Stimulated activated CD8-positive, alpha-beta memory T cell treated with anti-CD3 and anti-CD28 coated beads, Interleukin-2, amount 100 ng/mL, for 1 hour (primary cell): ENCODE results near the gene DDX24.

ENCODE experiments used
- DNase-seq, 2 donors: peaks; one replicate each; pipeline ENCODE4 v3.0.0-alpha.2; 2020; ENCODE audit warnings: low read depth in 2 of 2

The DDX24 gene

GRCh38 chr14:94115058-94115591, 34.1 kb upstream of the DDX24 start:
- DNase-seq: no peak

DNA sequence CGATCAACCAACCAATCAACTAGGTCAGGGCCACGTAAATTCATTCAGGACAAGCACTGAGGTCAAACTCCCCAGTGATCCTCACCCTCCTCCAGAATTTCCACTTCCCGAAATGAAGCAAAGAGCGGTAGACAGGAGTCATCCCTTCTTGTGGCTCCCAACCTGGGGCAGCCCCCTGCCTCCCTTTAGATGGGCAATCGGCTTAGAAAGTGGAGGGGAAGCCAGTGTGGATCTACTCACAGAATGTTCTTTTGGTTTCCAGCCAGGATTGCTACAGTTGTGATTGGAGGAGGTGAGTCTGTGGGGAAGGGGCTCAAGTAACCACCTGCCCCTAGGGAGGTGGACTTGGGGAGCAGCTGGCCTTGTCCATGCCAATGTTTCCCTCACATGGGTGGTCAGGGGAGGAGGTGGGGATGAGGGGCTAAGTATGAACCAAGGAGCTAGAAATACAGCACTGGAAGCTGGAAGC, 33.6 kb upstream of the DDX24 start:
- no peak for DNase-seq

DNA sequence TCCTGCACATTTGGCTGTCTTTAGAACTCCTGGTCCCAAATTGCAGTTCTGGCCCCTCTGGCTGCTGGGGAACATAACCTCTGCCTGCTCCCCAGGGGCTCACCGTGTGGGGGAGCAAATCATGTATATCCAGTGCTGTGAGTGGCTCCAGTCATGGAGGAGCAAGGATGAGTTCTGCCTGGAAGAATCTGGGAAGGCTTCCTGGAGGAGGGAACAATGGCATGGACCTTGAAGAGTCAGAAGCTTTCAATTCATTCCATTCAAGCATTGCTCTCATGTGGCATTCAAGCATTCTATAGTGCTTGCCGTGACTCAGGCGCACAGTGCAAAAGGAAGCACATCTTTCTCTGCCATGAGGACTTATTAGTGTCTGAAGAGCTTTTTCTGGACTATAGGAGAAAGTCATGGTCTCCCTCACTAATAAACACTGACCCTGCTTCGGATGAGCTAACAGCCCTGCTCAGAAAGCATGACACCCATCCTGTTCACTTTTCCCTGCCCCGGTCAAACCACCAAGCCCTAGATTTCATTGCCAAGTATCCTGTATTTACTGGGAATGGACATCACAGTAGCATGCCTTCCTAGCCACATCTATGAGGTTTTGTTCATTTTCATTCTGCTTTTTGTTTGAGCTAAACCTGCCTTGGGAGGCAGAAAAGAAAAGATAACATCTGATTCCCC, 33.0 kb upstream of the DDX24 start:
- no peak for DNase-seq

GRCh38 chr14:94113490-94113889, 32.5 kb upstream of the DDX24 start:
- DNase-seq: no peak

DNA sequence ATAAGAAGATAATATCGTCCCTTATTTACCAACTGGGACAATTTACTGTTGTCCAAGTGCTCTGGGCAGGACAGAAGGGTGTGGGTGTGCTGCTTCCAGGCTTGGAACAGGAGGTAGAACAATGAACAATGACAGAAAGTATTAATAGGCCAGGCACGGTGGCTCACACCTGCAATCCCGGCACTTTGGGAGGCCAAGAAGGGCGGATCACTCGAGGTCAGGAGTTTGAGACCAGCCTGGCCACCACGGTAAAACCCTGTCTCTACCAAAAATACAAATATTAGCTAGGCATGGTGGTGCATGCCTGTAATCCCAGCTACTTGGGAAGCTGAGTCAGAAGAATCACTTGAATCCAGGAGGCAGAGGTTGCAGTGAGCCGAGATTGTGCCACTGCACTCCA, 32.1 kb upstream of the DDX24 start:
- DNase-seq: no peak

DNA sequence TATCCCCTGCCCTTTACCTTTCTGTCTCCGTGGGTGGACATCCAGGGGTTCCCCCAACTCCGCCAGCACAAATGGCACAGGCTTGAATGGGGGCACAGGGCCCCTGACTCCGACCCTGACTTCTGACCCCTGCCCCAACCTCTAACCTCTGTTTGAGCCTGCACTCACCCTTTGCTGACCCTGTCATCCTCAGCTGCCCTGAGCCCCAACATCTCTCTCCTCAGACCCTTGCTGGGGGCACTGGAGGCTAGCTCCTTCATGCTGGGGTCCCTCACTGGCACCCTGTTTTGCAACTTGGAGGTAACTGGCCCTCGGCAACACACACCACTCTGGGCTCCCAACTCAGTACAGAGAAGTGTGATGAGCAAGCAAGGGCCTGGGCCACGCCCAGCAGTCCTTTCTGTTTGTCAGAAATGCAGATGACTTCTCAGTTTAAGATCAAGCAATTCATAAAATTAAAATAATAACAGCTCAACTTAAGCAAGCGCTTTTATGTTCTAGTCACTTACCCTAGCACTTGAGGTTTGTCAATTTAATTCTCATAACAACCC, 31.6 kb upstream of the DDX24 start:
- DNase-seq: no peak

DNA sequence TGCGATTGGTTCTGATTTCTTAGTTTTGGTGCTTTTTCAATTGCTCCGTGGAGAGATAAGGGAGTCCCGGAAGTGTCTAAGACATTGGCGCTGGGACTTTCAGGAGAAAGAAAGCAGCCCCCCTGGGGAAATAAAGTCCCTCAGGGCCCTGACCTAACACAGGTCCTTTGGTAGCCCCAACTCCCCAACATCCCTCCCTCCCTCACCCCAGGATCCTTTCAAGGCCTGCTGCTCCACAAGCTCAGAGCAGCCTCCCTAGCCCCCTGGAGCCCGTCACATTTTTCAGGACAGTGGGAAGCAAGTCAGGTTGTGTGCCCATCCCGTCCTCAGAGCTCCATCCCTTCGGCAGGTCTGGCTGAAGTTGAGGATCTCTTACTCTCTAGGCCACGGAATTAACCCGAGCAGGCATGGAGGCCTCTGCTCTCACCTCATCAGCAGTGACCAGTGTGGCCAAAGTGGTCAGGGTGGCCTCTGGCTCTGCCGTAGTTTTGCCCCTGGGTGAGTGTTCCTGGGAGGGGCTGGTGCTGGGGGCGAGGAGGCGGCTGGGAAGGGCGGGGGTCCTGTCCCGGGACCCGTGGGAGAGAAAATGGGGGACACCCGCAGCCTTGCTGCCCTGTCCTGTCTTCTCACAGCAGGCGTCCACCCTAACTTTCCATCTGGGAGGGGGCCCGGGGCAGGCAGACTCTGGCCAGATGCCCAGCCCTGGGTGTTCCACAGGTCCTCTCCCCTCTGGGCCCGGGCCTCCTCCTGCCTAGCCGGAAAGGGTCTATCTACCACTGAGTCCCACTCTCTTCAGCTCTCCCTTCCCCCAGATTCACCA, 30.5 kb upstream of the DDX24 start:
- DNase-seq: no peak

GRCh38 chr14:94110552-94111181, 29.7 kb upstream of the DDX24 start, which contains the start of gene IFI27:
IFI27 (plus strand) TSS chr14:94110736.
- DNase-seq: no peak

GRCh38 chr14:94109915-94110250, 28.9 kb upstream of the DDX24 start:
- no peak for DNase-seq

- no peak for DNase-seq
Observed at GRCh38 chr14:94104731-94105130, 23.7 kb upstream of the DDX24 start.

- no peak for DNase-seq
Observed at GRCh38 chr14:94103554-94104150, 22.6 kb upstream of the DDX24 start.

- no peak for DNase-seq
Observed at GRCh38 chr14:94102768-94103482, 21.9 kb upstream of the DDX24 start.

DNA sequence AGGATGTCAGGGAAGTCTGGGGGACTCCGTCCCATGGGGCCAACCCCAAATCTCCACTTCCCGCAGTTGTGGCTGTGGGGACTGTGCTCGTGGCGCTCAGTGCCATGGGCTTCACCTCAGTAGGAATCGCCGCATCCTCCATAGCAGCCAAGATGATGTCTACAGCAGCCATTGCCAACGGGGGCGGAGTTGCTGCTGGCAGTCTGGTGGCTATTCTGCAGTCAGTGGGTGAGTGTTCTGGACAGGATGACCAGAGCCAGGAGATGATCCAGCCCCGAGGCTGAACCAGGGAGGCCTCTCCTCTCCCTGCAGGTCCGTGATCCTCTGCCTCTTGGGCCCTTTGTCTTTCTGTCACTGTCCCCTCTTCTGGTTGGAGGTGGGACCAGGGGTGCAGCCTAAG, 20.7 kb upstream of the DDX24 start:
- DNase-seq: no peak

- DNase-seq: no peak
Observed at GRCh38 chr14:94100847-94101246, 19.8 kb upstream of the DDX24 start.

GRCh38 chr14:94099006-94099405, 18.0 kb upstream of the DDX24 start:
- no peak for DNase-seq

- no peak for DNase-seq
Observed at GRCh38 chr14:94098326-94098992, 17.5 kb upstream of the DDX24 start.

- no peak for DNase-seq
Observed at GRCh38 chr14:94097091-94097490, 16.1 kb upstream of the DDX24 start.

GRCh38 chr14:94093418-94093817, 12.4 kb upstream of the DDX24 start:
- DNase-seq: no peak

DNA sequence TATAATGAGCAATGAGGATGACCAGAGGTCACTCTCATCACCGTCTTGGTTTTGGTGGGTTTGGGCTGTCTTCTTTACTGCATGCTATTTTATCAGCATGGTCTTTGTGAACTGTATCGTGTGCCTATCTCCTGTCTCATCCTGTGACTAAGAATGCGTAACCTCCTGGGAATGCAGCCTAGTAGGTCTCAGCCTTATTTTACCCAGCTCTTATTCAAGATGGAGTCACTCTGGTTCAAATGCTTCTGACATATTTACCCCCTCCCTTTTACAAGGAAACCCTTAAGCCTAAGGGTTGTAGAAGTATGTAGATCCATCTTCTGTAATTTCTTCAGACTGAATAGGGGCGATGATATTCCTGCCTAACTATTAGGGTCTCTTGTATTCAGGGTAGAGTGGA, 8.5 kb upstream of the DDX24 start:
- no peak for DNase-seq

DNA sequence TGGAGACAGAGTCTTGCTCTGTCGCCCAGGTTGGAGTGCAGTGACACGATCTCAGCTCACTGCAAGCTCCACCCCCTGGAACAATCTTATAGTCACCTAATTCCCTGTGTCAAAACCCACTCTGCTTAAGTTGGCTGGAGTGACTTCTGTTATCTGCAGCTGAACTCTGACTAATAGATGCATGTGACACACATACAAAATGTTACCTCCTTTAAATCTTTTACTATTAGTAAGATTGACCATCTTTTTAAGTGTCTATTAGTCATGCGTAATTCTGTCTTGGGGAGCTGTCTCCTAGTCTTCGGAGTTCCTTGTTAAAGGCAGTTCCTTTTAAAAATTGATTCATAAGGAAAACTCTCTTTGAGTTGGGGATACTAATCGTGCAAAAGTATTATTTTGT, 7.5 kb upstream of the DDX24 start:
- DNase-seq: no peak

DNA sequence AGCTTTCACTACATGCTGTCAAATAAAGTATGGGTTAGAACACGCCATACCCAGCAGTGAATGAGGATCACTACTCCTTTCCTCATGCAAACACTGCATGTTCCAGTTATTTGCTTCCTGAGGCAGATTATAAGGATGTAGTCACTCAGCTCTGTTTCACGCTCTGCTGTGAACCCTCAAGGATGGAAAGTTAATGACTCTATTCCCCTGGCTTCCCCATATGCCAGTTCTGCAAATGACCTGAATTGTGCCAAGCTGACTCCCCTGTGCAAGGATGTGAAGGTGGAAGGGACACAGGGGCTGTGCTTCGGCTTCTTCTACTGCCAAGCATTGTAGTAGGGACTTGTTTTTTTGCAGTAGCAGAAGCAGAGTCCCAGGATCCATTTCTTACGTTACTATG, 6.9 kb upstream of the DDX24 start:
- no peak for DNase-seq
